DMS114 treated with DMSO at 0.1 percent for 48 hours (cell line): ENCODE measurements around the gene KRTAP5-5.
"Not testable (repeated sequence)": the region's sequence is repeated elsewhere in the genome, so short reads cannot be mapped to it uniquely, and the experiment has no call there.

Source experiments
- DNase-seq: peaks from one replicate; lab custom pipeline; 2025; ENCODE audit not compliant: unreplicated experiment; lab: John Stamatoyannopoulos, UW

KRTAP5-5 gene

DNA sequence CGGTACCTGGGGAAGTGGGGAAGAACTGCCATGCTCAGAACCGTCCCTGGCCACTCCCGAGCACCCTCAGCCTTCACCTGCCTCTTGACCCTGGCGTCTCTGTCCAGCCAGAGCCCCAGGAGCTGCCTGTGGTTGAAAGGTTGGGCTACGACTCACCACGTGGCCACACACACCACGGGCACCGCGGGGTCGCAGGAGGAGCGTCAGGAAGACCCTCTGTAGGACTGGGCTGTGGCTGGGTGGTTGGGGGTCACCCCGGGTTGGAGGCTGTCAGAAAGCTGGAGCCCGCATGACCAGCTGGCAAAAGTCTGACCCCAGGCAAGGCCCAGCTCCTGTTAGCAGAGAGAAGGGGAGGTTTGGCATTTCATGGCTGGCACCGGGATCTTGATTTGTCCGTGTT, 11.5 kb downstream of the KRTAP5-5 start:
- DNase-seq = no peak

- DNase-seq = no peak
Measured at GRCh38 chr11:1642288-1643145, 12.9 kb downstream of the KRTAP5-5 start.

DNA sequence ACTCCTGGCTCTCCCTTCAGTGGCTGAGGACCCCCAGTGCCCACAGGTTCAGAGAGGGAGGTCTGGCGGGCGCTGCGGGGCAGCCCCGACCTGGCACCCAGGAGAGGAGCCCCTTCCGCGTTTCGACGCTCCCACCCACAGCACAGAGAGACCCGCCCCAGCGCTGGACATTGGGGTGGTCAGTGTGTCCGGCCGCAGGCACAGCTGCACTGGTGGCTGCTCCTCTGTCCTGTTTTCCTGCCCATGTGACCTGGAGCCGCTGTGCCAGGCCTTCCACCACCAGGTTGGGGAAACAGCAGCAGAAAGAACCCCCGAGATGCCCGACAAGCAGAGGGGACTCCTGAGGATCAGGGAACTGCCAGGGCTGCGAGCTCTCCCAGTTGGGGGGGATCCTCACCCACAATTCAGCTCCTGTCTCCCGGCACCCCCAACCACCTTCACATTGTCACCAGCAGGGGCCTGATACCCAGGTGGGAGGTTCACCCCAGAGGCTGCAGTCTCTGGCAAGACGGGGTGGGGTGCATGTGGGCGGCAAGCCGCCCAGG, 13.6 kb downstream of the KRTAP5-5 start:
- no peak for DNase-seq

GRCh38 chr11:1644601-1645356, 15.2 kb downstream of the KRTAP5-5 start:
- no peak for DNase-seq

- DNase-seq = no peak
Measured at GRCh38 chr11:1645357-1645821, 15.8 kb downstream of the KRTAP5-5 start.

DNA sequence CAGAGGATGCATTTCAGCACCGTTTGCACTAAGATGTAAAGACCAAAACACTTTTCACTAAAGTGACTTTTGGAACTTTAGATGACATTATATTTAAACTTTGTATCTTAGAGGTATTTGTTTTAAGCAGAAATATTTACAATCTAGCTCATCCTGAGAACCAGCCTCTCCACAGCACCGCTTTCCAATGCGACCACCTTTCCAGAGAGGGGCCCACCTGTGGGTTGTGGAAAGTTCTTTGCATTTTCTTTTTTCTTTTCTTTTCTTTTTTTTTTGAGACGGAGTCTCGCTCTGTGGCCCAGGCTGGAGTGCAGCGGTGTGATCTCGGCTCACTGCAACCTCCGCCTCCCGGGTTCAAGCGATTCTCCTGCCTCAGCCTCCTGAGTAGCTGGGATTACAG, 17.0 kb downstream of the KRTAP5-5 start:
- DNase-seq = not testable (repeated sequence)

DNA sequence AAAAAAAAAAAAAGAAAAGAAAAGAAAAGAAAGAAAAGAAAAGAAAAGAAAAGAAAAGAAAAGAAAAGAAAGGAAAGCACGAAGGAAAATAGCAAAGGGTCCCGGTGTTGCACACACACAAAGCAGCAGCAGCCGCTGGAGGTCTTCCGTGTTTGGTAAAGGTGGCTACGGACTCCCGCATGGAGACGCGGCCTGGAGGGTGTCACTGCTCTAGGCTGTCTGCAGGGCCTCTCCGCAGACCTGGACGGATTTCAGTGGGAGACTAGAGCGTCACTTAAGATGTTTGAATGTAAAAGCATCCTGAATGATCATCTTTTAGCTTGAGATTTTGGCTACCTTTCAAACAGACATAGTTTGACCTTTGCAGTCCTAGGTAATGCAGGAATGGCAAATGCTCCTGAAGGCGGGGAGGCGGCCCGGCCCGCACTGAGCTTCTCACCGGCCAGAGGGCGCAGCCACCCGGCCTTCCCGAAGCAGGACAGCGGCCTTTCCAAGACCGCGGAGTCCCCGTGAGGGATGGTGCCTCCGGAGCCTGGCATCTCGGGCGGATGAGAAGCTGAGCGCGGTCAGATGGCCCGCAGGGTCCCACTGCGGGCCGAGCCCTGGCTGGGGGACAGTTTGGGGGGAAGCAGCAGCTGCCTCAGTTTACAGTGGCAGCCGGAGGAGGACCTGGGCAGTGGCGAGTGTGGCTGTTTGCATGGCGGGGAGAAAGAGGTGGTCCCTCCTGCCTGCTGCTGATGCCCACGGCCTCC, 18.5 kb downstream of the KRTAP5-5 start:
- DNase-seq = no peak

GRCh38 chr11:1648653-1649420, 19.3 kb downstream of the KRTAP5-5 start:
- no peak for DNase-seq

- no peak for DNase-seq
Measured at GRCh38 chr11:1650034-1650917, 20.7 kb downstream of the KRTAP5-5 start.

GRCh38 chr11:1650918-1651262, 21.3 kb downstream of the KRTAP5-5 start:
- DNase-seq = no peak

GRCh38 chr11:1651411-1651980, 21.9 kb downstream of the KRTAP5-5 start:
- DNase-seq = no peak

GRCh38 chr11:1652026-1652425, 22.5 kb downstream of the KRTAP5-5 start:
- no peak for DNase-seq

- no peak for DNase-seq
Measured at GRCh38 chr11:1652442-1652770, 22.8 kb downstream of the KRTAP5-5 start.

GRCh38 chr11:1652771-1653540, 23.4 kb downstream of the KRTAP5-5 start:
- no peak for DNase-seq

DNA sequence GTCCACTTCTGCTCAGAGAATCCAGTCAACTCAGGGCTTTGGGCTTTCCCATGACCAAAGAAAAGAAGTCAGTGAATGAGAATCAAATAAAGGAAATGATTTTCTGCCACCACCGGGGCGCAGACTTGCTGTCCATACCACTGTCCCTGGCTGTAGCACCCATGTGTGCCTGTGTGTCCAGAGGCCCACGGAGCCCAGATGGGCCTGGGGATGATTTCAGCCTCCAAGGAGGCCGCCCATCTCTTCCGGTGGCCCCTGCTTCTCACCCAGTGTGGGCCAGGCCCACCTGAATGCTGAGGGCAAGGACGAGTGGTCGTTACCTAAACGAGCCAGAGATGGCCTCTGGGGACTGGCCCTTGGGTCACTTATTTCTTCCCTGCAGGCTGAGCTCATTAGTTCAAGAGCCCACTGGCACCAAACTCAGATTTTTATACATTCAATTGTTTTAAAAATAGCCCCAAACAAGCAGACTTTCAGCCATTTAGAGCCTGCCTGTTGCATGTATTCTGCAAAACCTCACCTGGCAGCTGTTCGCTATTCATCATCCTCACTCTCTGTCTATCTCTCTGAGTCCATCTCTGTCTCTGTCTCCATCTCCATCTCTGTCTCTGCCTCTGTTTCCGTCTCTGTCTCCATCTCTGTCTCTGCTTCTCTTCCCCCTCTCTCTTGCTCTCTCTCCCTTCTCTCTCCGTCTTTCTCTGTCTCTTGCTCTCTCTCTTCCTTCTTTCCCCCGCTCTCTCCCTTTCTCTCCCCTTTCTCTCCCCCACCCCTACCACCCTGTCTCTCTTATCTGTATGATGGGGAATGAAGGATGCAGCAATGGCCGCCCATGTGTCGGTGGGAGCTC, 24.2 kb downstream of the KRTAP5-5 start:
- no peak for DNase-seq

DNA sequence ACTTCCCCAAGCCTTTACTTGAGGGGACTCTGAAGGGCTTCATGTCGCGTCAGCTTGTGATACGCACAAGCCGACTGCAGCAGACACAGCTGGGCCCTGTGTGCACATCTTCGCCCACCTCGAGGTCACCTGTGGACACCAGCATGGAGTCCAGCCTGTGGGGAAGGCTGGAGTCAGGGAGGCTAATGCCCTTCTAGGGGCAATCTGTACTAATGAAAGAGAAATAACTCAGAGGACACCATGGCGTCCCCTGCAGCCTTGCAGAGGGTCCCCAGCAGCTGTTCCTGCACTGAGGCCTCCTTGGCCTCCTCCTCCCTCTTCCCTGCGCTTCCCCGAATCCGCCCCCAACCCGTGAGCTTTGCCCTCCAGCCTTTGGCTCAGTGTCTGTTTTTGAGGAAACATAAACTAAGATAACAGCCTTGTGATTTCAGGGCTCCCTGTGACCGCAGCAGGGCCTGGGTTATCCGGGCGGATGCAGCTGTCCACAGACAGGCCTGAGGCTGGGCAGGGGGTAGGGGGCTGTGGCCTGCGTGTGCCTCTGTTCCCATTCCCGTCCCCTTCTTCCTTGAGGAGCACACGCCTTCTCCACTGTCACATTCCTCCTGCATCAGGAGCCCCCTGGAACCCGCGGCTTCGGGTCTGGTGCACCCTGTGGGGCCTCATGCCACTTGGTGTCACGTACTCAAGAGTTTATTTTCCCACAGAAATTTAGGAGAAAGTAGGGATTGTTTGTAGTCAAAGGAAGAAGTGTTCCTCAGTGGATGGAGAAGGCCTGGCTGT, 25.0 kb downstream of the KRTAP5-5 start:
- no peak for DNase-seq
